NK-92 (cell line): ENCODE data around the gene PSME3IP1.
"Not testable (repeated sequence)": the region's sequence is repeated elsewhere in the genome, so short reads cannot be mapped to it uniquely, and the experiment has no call there.

Source experiments
- DNase-seq: peaks from one replicate; lab custom pipeline; 2025; ENCODE audit not compliant: unreplicated experiment; lab: John Stamatoyannopoulos, UW

PSME3IP1 gene

DNA sequence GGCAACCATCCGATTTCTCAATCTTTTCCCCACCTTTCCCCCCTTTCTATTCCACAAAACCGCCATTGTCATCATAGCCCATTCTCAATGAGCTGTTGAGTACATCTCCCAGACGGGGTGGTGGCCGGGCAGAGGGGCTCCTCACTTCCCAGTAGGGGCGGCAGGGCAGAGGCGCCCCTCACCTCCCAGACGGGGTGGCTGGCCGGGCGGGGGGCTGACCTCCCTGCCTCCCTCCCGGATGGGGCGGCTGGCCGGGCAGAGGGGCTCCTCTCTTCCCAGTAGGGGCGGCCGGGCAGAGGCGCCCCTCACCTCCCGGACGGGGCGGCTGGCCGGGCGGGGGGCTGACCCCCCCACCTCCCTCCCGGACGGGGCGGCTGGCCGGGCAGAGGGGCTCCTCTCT lies 14.5 kb upstream of the PSME3IP1 start:
- DNase-seq: not testable (repeated sequence)

DNA sequence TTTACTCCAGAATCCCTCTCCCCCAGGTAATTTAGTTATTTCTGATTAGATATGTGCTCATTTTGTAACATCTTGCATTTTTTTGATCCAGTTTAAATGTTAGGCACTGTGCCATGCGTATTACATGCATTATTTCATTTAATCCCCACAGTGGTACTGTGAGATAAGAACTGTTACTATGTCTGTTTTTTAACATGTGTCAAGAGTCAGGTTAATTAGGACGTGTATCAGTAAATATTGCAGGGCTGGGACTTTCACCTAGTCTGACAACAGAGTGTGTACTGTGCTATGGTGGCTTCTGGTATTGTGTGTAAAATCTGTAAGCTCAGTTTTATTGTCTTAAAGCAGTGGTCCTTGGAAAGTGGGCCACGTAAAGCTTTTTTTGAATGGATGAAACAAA lies 10.9 kb upstream of the PSME3IP1 start:
- no peak for DNase-seq

DNA sequence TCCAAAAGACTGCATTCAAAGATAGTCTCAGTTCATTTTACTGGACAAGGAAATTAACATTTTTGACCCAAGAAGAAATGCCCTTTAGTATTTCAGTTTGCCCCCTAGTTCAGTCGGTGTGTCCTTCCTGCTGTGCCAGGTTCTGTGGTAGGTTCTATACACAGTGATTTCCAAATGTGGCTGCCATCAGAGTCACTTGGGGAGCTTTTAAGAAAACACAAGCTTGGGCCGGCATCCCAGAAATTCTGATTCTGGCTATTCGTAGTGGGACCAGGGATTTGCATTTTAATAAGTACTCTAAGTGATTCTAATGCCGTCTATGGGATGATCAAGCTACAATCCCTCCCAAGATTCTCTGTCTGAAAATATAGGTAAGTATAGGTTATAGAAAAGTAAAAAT lies 10.4 kb upstream of the PSME3IP1 start:
- DNase-seq: no peak

DNA sequence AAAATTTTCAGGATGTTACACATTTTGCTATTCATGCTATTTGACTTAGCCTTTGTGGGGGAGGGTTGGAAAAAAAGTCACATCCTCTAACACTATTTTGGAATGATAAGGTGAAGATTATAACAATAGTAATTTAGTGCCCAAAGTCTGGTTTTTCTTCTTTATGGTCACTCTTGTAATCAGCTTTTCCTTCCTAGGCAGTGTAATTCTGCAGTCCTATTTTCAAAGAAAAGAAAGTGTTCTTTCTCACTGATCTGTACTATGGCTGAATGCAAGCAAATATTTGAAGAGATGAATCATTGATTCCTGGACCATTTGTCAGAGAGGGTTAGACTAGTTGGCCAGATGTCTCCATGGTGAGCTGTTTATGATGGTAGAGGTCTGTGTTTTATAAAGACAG lies 8.7 kb upstream of the PSME3IP1 start:
- DNase-seq: no peak

DNA sequence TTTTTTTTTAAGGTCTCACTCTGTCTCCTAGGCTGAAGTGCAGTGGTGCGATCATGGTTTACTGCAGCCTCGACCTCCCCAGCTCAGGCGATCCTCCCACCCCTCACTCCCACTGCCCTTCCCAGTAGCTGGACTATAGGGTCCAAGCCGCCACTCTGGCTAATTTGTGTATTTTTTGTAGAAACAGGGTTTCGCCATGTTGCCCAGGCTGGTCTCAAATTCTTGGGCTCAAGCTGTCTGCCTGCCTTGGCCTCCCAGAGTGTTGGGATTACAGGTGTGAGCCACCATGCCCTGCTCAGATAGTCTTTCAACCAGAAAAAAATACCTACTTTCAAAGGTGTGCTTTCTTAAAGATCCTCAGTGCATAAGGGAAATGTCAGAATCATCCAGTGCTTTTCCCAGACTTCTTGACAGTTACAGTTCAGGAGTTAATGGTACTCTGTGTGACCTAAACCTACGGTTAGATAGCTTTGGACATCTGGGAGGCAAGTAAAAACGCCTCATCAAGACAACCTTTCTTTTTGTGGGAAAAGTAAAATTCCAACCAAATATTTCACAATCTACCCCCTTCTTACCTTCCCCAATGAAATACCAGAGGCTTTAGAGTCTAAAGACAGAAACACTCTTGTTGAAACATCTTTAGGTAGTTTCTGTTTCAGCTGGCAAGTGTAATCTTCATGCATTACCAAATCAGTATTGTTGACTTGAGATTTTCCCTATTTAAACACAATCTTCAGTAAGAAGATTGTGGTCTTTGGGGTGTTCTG lies 7.1 kb upstream of the PSME3IP1 start:
- no peak for DNase-seq

DNA sequence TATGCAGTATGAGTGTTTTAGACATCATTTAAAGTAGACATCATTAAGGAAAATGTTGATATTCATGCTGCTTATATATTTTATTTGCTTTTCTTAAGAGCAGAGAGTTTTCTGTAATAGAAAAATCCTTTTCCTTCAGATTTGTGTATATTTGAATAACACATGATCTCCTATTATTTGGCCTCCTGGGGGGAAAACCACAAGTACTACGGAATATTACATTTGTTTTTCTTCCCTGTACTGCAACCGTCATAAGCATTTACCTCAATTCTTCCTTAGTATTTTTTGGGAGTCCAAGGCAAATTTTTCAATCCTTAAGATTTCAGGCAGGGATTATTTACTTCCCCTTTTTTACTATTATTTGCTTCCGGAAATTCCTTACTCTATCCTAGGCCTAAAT lies 6.3 kb upstream of the PSME3IP1 start:
- no peak for DNase-seq

DNA sequence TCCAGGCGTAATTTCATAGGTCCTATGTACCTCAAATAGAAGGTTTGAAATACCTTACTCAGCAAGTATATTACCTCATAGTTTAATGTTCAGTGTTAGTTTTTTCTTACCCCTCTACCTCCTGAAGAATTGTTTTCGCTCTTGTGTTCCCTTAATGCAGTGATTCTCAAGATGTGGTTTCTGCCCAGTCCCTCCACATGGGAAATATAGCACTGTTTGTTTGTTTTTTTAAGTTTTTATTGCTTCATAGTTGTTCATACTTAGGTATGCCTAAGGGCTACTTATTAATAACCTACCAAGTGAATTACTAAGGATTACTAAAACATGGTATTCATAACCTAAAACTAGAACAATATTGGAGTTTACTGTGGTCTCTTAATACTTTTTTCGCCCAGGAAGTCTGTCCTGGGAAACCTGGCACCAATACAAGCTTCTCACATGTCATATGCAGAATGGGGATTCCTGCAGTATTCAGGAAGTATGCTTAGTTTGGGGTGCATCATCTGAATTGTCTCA lies 5.3 kb upstream of the PSME3IP1 start:
- no peak for DNase-seq

DNA sequence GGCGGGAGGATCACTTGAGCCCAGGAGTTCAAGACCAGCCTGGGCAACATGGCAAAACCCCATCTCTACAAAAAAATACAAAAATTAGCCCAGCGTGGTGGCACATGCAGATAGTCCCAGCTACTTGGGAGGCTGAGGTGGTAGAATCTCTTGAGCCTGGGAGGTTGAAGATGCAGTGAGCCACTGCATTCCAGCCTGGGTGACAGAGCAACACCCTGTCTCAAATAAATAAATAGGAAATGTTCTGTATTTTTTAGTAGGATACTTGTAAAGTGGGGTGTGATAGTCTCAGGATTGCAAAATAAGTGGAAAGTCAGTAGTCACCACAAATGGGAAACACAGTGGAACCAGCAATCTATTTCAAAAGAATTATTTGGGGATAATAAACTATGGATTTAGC lies 4.3 kb upstream of the PSME3IP1 start:
- DNase-seq: no peak

DNA sequence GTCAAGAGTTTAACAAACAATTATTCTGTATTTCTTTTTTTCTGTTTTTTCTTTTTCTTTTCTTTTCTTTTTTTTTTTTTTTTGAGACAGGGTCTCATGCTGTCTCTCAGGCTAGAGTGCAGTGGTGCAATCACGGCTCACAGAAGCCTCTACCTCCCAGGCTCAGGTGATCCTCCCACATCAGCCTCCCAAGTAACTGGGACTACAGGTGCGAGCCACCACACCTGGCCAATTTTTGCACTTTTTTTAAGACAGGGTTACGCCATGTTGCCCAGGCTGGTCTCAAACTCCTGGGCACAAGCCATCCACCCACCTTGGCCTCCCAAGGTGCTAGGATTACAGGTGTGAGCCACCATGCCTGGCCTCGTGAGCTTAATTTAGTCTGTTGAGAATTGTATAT lies 3.7 kb upstream of the PSME3IP1 start:
- not testable (repeated sequence) for DNase-seq

DNA sequence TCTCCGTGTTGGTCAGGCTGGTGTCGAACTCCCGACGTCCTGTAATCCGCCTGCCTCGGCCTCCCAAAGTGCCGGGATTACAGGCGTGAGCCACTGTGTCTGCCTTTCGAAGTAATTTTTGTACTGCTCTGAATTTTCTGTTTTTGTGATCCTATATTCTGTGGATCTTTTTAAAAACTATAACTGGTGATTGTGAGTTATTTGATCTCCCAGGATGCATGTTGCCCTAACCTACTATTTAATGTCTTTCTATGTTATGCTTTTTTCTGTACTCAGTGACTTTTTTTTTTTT lies 2.8 kb upstream of the PSME3IP1 start:
- no peak for DNase-seq

DNA sequence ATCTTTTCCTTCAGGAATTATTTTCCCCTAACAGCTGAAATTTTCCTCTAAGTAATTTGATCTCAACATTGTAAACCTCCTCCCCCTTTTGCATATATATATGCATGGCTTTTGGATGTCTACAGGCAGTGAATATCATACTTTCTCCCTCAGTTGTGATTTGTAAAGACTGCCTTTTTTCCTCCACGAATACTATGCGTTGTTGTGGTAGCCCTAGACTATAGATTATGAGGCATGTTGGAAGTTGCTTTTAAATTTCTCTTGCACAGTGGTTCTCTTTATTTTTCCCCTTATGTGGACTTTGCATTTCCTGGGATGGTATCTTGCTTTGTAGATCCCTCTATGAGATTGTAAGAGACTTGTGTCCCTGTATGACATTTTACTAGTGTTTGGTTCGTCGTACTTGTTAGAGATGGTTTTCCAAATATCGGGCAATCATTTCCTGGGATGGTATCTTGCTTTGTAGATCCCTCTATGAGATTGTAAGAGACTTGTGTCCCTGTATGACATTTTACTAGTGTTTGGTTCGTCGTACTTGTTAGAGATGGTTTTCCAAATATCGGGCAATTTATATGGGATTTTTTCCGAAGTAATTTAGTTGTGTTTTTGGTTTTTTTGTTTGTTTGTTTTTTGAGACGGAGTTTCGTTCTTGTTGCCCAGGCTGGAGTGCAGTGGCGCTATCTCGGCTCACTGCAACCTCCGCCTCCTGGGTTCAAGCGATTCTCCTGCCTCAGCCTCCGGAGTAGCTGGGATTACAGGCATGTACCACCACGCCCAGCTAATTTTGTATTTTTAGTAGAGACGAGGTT lies 2.3 kb upstream of the PSME3IP1 start:
- not testable (repeated sequence) for DNase-seq

DNA sequence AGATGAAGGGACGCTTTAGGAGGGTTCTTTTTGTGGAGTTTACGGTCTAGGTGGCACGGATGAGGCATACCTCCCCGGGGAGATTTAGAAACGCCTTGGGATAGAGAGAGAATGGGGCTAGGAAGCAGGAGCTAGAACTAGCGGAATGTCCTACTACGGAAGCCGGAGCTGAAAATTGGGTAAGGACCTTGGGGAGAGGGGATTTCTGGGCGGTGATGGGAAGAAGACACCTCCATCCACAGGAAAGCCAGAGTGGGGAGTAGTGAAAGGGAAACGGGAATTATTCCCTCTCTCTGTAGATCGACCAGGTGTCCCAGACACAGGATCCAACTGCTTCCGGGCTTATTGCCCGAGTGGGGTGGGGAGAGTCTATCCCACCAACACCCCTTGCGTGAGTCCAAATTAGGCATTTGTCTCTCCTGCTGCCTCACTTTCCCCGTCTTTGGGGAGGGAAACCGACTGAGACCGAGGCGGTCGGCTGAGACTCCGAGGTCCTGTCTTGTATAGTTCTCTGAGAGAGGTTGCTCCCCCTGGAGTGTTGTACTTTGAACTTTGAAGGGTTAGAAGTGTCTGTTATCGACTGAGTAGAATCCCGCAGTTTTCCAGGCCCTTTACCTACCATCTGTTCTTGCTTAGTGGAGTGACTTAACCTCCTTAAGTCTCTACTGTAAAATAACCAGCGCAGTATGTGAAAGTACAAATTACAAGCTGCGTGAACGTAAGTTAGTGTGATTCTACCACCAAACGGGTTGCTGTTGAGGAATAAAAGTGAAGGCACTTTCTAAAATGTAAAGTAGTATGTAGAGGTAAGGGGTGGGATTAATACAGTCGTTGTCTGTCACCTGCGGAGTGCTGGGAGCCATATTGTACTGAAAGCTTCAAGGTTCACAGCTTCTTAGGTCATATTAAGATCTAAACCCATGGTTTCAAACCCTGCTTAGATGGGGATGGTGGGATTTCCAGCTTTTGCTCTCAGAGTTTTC lies 1.3 kb upstream of the PSME3IP1 start:
- no peak for DNase-seq

DNA sequence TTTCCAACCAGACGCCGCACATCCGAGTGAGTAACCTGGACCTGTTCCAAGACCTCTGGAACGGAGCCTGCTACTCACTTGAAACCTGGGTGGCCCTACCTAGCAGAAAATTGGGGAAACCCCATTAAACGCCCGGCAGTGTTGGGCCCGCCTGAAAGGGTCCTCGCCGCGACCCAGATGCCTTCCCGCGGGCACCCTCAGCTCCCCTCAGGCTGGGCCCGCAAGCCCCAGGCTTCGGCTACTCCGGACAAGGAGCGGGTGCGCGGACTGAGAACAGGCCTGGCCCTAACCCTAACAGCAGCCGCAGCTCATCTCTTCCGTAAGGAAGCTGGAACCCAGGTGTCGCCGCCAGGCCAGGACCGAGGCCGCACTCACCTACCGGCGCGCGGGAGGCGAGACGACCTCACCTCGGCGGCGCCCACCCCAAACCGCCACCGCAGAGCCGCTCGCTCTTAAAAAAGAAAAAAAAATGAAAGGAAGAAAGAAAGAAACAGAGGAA lies 344 bp downstream of the PSME3IP1 start:
- no peak for DNase-seq

DNA sequence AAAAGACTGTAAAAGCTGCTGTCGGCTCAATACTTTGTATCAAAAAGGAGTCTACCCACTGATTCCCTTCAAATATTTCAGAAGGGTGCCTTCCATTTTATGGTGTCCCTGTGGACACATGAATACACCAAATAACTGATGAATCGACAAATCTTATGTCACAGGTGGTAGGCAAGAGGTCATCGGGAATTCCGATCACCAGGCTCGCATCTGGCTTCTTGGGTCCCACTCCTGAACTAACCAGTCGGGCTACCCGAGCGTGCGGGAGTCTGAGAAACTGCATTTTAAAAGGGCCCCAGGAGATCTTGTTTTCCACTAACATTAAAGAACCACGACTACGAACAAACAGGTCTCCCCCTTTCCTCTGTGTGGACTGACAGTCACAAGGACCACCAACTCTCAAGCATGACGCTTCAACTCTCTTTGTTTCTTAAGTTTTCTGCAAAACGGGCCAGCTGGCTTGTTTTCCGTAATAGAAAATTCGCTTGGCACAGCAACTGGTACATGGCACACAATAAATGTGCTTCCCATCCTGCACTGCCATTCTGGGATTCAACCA lies 873 bp downstream of the PSME3IP1 start:
- no peak for DNase-seq

DNA sequence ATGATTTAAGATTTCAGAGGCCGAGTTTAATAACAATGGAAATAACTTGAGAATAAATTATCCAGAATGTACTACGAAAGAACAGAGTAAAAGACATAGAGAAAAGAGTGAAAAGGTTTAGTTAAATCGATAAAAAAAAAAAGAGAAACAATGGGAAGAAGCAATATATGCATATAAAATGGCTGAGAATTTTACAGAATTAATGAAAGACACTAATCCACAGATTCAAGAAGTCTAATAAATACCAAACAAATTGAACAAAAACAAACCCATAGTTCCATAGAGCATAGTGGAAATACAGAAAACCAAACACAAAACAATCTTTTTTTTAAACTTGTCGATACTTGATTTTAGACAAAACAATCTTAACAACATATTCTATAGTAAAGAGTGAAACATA lies 1.7 kb downstream of the PSME3IP1 start:
- DNase-seq: no peak

DNA sequence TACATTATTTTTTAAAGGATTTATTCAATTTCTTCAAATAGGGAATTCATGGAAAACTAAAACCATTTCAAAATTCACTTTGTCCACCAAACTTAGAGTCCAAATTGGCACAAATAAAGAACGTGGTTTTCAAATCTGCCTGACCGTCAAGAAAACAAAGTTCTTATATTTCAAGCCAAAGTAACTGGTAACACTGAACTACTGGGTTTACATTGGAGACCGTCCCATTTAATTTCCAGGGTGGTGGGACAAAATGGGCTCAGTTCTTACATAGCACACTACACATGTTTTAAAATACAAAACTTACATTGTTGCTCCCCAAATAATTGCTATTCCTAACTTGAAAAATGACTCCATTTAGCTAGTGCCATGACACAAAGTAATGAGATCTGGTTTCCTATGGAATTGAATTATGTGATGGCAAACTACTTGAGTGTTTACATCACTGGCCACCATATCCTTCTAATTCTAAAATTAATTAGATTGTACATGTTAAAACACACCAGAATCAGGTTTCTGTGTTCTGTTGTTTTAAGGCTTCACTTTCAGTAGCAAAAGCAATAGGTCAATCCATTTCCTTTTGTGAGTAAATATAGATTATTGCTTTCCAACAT lies 6.5 kb downstream of the PSME3IP1 start:
- DNase-seq: no peak

DNA sequence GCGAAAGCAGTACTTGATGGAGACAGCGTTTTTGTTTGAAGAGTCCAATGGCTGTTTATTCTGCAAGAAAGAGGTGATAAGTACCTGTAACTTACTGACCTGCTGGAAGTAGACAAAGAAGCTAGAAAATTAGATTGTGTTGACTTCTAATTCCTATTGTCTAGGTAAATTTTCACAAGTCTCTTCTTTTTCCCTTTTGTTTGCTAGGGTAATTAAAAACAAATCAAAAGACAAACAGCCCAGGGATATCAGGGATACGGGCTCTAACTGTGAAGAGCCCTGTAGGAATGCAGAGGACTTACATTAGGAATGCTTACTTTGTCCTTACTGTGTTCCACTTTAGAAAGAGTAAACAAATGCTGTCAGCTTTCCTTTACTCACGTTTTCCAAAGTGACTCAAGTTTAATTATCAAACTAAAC lies 7.0 kb downstream of the PSME3IP1 start:
- DNase-seq: no peak

DNA sequence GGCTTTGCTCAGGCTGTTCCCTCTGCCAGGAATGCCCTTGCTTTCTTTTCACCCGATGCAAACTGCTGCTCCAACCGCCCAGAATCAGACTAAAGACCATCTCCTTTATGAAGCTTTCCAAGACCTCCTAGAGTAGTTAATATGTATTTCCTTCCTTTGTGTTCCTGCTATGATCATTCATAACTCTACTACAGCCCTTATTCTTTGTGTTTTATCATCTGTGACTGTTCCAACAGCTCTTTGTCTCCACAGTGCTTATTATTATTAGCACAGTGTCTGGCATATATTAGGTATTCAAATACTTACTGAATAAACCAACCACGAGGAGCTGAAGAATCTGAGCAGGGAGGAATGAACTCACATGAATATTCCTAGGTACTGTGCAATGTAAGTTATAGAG lies 7.6 kb downstream of the PSME3IP1 start:
- no peak for DNase-seq

DNA sequence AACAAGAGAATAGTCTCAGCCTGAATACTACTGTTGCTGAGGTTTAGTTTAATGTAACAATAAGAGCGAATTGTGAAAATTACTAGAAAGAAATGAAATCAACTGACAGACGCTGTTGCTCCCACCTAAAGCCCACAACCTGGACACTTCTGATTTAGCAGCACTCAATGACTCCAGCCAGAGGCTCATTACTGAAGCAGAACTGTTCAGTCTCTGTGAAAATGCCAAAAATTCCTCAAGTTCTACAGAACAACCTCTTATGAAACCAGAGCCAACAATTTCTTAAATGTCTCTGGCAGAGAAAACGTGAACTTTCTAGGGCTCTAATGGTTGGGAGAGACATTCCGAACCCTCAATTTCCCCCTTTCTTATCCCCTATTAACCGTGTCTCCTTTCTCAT lies 9.9 kb downstream of the PSME3IP1 start:
- no peak for DNase-seq

DNA sequence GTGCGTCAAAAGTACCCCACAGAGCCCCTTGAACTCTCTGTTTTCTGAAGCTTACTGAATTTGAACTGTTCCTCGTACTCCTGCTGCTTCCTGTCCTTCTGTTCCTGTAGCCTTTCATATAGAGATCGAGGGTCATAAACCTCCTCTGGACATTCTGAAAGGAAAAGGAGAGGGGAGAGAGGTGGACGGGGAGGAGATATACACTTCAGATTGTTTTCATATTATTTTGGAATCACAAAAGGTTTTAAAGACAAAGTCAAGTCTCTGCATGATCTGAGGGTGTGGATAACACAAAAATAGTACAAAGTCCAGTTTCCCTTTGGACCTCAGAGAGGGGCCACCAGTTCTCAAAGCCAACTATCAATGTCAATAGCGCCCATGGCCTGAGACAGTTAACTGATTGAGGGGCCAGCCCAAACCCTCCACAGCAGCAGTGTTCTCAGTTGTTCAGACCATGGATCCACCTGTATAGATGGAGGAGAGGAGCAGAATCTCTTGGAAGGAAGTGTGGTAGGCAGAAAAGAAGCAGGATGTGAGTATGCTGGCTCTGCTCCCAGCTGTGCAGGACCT lies 13.0 kb downstream of the PSME3IP1 start:
- DNase-seq: no peak
